GM18505 (cell line): Measurements from ENCODE around the gene THRAP3.

Experiments used
- ATAC-seq: cut with Tn5 transposase; IDR thresholded peaks from one replicate; pipeline ENCODE4 v1.9.1; 2021; ENCODE audit not compliant: unreplicated experiment
- POLR2A ChIP-seq: IDR thresholded peaks from 4 replicates; pipeline ENCODE4 v1.6.1; 2011; ENCODE audit warnings: borderline replicate concordance; ENCODE audit not compliant: insufficient read depth, insufficient read length; ENCODE audit errors: extremely low read depth

The THRAP3 gene

DNA sequence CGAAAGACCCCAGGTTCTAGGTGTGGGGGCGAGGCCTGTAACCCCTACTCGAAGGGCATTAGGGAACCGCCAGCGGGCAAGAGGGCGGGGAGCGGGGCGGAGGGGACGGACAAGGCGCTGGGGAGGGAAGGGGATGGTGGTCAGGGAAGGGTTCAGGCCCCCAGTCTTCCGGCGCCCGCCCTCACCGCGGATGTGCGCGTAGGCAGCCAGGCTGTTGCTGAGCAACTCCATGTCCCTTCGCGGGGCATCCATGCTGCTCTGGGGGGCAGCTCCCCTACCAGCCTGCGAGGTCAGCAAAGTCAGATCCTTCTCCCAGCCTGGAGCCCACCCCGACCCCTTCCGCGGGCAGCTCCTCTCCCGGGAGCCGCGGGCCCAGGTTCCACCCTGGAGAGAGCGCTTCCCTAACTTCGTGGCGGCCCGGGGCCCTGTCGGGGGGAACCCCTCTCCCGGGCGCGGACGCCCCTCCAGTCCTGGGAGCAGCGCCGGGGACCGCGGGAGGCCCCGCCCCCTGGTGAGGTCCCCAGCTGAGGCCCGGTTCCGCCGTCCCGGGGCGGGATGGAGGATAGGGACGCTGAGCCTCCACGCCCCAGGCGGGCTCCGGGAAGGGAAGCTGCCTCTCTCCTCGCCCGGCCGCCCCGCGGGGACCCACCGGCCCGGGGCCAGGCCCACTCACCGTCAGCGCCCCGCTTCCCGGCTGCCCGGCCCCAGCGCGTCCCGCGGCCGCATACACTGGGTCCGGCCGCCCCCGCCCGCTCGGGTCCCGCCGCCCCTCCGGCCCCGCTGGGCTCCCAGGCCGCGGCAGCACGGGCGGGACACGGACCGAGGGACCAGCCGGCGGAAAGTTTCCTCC, 98.8 kb downstream of the THRAP3 start:
- no peak for ATAC-seq
- TF ChIP-seq POLR2A: no peak

DNA sequence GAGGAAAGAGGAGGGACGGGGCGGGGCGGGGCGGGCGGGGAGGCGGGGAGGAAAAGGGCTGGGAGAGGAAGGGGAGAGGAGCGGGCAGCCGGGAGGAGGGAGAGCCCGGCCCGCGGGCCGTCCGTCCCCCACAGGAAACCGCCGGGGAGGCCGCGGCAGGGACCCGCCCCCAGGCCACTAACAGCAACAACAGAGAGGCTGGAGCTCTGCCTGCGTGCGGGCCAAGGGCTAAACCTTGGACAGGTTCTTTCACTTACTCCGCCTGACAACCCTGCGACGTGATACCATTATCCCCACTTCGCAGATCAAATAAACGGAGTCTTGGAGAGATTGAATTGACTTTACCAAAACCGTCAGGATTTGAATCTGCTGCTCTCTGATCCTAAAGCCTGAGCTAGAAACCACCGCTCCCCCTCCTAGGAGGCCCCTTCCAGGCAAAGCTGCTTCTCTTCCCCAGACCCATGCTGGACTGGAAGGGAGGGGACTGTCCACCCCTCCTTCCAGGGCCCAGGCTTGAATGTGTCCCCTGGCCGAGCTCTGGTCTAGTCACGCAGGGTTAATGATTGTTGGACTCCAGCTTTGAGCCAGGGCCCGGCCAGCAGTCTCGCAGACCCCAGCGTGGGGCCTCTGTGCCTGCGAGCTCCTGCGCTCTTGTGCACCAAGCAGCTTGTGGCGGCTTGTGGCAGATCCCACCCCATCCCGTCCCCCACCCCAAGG, 99.6 kb downstream of the THRAP3 start, which contains the start of gene EVA1B:
EVA1B (minus strand) TSS at position 10 of the 717 bp plus-strand sequence. CDS start 608 bp downstream, outside the sequence.
- TF ChIP-seq POLR2A: peak; percentile 9
- no peak for ATAC-seq

DNA sequence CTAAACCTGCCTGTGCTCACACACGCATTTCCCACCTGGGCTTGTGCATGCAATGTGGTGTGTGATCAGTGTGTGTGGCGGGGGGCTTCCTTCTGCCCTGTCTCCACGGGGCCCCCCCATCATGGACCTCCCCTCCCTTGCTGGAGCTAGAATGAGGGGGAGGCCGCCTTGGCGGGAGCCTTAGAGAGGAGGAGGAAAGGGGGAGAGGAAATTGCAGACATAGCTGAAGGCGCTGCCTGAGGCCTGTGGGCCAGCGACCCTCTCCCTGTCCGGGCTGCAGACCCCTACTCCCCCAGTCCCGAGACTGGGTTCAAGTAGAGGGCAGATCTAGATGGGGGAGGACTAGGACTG, 100.1 kb downstream of the THRAP3 start:
- ATAC-seq: no peak
- no peak for TF ChIP-seq POLR2A

DNA sequence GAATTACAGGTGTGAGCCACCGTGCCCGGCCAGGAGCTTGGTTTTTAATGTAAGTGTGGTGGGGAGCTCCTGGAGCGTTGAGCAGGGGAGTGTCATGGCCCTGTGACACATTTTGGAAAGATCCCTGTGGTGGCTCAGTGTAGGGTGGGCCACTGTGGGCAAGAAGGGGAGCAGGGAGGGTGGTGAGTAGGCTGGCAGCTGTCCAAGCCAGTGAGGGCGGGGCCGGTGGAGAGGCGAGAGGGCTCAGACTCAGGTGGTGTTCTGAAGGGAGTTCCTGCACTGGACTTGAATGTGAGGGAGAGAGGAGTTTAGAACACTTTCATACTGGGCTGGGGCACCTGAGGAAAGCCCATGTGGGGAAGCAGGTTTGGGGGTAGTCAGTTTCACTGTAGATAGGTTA, 102.3 kb downstream of the THRAP3 start:
- TF ChIP-seq POLR2A: no peak
- ATAC-seq: no peak

DNA sequence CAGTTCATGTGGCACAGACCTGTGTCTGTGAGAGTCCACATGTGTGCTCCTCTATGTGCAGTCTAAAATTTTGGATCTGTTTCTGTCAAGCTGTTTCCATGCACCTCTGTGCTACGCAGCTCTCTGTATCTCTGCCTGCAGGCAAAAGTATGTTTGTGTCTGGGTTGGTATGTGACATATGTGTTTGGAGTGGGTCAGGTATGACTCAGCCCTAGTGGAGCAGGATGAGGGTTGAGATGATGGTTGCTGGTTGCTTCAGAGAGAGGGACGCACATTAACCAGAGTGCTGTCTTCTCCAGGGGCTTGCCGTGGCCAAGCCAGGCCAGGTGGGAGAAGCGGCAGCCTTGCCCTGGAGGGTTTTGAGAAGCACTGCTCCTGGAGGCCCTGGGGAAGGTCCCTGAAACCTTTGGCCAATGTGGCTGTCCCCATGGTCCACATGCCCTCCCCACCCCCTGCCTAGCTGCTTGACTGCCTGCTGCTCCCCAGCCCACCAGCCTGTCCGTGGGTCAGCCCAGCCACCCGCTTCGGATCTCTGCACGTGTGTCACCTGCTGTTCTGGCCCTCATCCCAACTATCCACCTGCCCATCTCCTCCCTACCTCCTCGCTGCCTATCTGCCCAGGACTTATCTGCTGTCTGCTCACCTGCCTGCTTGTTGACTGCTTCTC, 103.3 kb downstream of the THRAP3 start:
- ATAC-seq: no peak
- no peak for TF ChIP-seq POLR2A

DNA sequence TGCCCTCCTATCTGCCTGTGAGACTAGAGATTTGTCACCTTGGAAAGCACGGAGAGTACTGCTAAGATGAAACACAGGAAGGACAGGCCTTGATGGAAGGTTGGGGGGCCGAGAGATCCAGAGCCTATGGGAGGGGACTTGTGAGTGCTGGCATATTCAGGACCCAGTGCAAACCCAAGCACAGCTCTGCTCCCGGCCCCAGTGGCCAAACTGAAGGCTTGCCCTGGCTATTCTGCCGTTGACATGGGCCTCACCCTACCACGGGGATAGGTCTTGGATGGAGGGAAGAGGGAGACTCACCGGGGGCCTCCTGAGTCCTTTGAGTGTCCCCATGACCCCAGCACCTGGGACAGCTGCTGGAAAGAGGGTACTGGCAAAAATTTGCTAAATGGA, 103.8 kb downstream of the THRAP3 start:
- no peak for ATAC-seq
- TF ChIP-seq POLR2A: no peak

DNA sequence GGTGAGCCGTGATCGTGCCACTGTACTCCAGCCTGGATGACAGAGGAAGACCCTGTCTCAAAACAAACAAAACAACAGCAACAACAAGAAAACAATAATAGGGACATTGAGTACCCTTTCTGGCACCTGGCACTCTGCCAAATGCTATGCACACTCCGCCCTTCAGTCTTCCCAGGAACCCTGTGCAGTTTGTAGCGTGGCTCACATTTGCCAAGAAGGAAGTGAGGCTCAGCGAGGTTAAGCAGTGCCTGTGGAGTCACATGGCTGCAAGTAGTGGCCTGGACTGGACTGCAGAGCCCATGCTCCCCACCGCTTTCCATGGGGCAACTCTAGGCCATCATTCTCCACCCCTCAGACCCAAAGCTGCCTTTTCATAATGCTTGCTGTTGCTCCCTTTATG, 104.5 kb downstream of the THRAP3 start:
- ATAC-seq: no peak
- TF ChIP-seq POLR2A: no peak

DNA sequence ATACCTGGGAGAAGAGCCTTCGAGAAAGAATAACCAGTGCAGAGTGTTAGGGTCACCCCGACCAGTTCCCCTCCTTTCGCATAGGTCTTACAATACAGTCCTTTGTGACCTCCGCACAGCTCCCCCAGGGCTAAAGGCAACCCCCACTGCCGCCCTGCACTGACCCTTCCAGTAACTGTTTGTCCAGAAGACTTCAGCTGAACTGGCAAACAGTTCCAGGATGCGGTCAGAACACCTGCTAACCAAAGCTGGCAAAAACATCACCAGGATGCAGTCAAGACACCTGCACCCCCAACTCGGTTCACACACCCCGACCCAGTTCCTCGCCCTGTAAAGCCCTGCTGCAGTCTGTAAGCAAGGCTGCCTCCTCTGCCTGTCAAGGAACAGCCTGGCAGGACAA, 105.6 kb downstream of the THRAP3 start:
- no peak for ATAC-seq
- no peak for TF ChIP-seq POLR2A

DNA sequence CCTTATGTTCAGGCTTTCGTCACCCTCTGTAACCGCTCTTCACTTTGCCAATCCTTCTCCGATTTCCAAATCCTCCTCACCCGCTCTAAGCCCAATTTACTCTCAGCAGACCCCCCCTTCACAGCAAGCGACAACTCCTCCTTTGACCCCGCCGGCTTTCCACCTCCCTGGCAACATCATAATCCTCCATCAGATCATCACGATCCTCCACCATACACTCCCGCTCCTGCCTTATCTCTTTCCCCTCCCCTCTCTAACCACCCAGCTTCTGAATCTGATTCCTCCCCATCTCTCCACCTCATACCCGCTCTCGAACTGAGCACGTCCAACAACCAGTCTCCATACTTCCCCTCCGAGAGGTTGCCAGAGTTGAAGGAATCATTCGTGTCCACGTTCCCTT, 106.7 kb downstream of the THRAP3 start:
- TF ChIP-seq POLR2A: no peak
- no peak for ATAC-seq

DNA sequence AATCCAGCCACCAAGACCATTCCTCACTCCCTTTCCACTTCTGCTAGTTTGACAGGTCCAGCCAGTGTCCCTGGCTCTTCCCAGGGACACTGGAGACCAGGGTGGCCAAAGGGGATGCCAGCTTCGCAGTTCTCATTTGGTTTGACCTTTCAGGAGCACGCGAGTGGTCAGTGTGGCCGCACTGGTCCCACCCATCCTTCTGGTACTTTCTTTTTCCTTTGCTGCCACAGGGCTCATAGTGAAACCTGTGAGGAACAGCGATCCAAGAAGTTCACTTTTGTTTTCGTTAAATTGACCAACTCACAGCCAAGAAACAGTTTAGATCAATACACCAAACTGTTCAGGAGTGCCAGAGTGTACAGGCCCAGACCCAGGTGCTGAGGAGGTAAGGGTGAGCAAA, 113.6 kb downstream of the THRAP3 start:
- ATAC-seq: no peak
- TF ChIP-seq POLR2A: no peak

DNA sequence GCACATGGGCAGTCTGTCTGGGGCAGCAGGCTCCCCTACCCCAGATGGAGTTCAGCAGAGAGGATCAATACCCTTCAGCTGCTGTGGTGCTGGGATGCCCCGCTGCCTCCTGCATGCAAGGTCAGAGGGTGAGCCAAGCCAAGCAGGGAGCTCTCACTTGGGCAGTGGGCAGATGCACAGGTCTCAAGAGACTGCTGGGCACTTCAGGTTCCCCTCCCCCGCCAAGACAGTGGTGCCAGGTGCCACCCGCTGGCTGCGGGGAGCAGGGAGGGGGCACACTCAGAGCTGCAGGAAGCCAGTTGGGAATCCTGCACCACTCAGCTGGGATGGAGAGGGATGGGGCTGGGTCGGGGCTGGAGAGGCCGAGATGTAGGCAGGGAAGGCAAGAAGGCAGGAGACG, 115.0 kb downstream of the THRAP3 start:
- ATAC-seq: no peak
- TF ChIP-seq POLR2A: no peak

DNA sequence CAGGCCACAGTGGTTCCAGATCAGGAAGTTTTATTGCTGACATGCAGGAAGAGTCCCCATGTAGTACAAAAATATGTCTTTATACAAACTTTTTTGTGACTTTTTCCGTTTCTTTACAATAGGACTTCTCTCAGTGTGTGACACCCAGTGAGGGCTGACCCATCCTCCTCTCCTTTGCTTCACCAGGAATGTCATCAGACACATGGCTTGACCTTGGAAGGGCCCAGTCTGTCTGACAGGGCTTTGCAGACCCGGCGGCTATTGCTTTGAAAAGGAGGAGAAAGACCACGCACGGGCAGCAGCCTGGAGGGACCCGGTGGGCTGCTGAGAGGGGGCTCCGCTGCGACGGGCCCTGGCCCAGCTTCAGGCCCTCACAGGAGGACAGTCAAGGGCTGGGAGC, 115.4 kb downstream of the THRAP3 start:
- TF ChIP-seq POLR2A: no peak

DNA sequence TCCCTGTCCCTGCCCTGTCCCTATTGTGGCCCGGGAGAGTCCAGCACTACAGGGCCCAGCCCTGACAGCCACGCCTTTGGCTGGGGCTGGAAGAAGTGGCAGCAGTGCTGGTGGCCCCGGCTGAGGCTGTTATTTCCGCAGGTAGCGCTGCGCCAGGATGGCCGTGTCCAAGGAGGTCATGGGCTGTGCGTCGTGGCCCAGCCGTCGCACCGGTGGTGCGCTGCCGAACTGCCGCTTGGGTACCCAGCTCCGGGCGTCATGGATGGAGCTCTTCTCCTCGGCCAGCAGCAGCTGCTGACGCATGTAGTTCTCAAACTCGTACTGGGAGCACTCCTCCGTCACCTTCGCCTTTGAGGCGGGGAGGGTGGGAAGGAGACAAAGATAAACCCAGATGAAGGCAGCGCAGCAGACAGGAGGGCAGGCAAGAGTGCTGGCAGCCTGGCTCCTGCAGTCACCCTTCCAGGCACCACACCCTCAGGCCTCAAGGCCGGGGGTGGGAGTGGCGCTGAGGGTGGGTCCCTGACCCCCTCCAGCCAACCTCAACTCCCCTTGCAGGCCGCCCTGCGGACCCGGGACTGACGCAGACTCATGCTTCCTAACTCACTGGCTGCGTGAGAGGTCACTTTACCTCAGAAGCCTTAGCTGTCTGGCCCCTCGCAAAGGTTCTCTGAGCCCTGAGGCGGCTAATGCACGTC, 117.5 kb downstream of the THRAP3 start:
- no peak for ATAC-seq
- no peak for TF ChIP-seq POLR2A

More for the DNA sequence above, 115.4 kb downstream of the THRAP3 start:
- no peak for ATAC-seq

DNA sequence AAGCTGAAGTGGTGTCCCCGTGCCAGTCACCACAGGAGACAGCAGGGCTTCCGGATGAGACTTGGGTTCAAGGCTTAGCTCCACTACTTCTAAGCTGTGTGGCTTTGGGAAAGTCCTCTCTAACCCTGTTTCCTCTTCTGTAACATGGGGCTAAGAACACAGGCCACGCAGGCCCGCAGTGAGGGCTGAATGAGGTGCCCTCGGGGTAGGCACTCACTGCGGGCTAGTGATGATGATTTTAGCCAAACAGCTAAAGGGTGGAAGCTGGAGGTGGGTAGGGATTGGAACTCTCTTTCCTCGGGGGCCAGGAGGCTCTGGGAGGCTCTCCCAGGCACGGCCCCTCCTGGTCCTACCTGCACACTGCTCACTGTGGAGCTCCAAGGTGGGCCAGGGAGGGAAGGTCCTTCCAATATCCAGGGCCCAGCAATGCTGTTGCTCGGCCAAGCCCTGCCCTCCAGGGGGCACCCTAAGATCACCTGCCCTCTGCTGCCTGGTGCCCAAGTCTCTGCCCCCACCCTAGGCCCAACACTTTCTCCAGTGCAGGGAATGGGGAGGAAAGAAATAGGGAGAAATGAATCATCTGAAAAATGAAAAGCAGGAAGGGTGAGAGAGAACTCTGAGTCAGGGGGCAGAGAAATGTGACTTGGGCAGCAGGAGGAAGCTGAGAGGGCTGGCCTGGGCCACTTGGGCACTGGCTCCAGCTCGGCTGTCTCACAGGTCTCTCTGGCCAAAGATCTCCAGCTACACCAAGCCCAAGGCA, 118.4 kb downstream of the THRAP3 start:
- no peak for TF ChIP-seq POLR2A
- no peak for ATAC-seq
